HepG2 (cell line): Measurements from ENCODE around the gene TLN1. TPM values are rescaled to one million over a fixed set of nuclear protein-coding genes. Genes with fewer than 3 reads are reported as not detected.

Experiments used
- ATAC-seq: fragments of 200-7000 bp; cut with Tn5 transposase; 3 replicates; pipeline ENCODE4 v1.9.1; 2020; ENCODE audit warnings: mild to moderate bottlenecking, moderate library complexity
- BruUV-seq: library from RNA; stranded (reverse); fragments of 400-500 nt; replicated peaks from 2 replicates; lab custom pipeline; 2021; lab: Mats Ljungman, UMichigan
- CTCF ChIA-PET: fragments of 300-600 bp; formaldehyde crosslinking; extraction: SDS; loops from one replicate; lab custom pipeline; 2021; ENCODE audit warnings: low total read pairs, inconsistent platforms, low intra/inter-chr PET ratio; lab: Yijun Ruan, JAX
- POLR2A ChIA-PET: fragments of 350-600 bp; sonication (Branson Sonifier 250); formaldehyde crosslinking; loops from one replicate; lab custom pipeline; 2020; ENCODE audit warnings: antibody characterized with exemption, inconsistent platforms; lab: Yijun Ruan, JAX
- DNase-seq: peaks from one replicate; pipeline ENCODE4 v3.0.0-alpha.2; 2015; ENCODE audit warnings: low spot score
- FAIRE-seq: peaks from 3 replicates; lab custom pipeline; 2011; peaks lifted over from hg19 to GRCh38; lab: Jason Lieb, UNC
- H2AFZ ChIP-seq: one replicate; pipeline ENCODE4 v1.6.1; 2011; ENCODE audit warnings: low read length, inconsistent platforms
- H3K27ac ChIP-seq: fragments of 300-600 bp; 3 replicates; pipeline ENCODE4 v1.8.0; 2011; ENCODE audit warnings: mixed run types, mild to moderate bottlenecking, mixed read lengths, low read length, inconsistent platforms; ENCODE audit not compliant: insufficient read depth; ENCODE audit errors: extremely low read length
- H3K27me3 ChIP-seq, 2 experiments: fragments of 200-600 bp in 1 of 2; 2 replicates in 1 of 2; 3 replicates in 1 of 2; pipeline versions ENCODE4 v1.6.0 to v1.8.0; 2011; ENCODE audit warnings: low read length in 2 of 2, mild to moderate bottlenecking in 2 of 2, moderate library complexity in 2 of 2, inconsistent platforms in 1 of 2; ENCODE audit not compliant: insufficient read depth in 2 of 2, control insufficient read depth in 1 of 2
- H3K36me3 ChIP-seq, 2 experiments: fragments of 200-600 bp in 1 of 2; replicated peaks in 1 of 2; 2 replicates in 1 of 2; 3 replicates in 1 of 2; pipeline versions ENCODE4 v1.5.1 to v1.8.0; 2011; ENCODE audit warnings: low read length in 2 of 2, inconsistent platforms in 1 of 2; ENCODE audit not compliant: insufficient read depth in 2 of 2, control insufficient read depth in 1 of 2
- H3K4me1 ChIP-seq: 2 replicates; pipeline ENCODE4 v1.5.1; 2012; ENCODE audit warnings: low read length, inconsistent platforms; ENCODE audit not compliant: insufficient read depth
- H3K4me2 ChIP-seq: 2 replicates; pipeline ENCODE4 v1.6.0; 2011; ENCODE audit warnings: low read depth, low read length, inconsistent platforms
- H3K4me3 ChIP-seq, 3 experiments: fragments of 200-600 bp in 1 of 3; sonication (generic), shearing (Covaris generic) in 1 of 3; replicated peaks in 1 of 3; 2 replicates each; pipeline ENCODE4 v1.5.1; 2011 to 2016; ENCODE audit warnings: low read length in 3 of 3, inconsistent platforms in 2 of 3, low read depth in 2 of 3, mild to moderate bottlenecking in 2 of 3, control low read depth in 1 of 3, mixed read lengths in 1 of 3; ENCODE audit not compliant: insufficient read depth in 1 of 3
- H3K79me2 ChIP-seq: one replicate; pipeline ENCODE4 v1.6.1; 2011; ENCODE audit warnings: low read length, inconsistent platforms; ENCODE audit not compliant: insufficient read depth
- H3K9ac ChIP-seq: 2 replicates; pipeline ENCODE4 v1.6.0; 2011; ENCODE audit warnings: mild to moderate bottlenecking, low read depth, low read length, inconsistent platforms; ENCODE audit not compliant: insufficient read depth
- H3K9me3 ChIP-seq: 2 replicates; pipeline ENCODE4 v1.5.1; 2012; ENCODE audit warnings: mild to moderate bottlenecking, low read length
- H4K20me1 ChIP-seq: 2 replicates; pipeline ENCODE4 v1.6.0; 2011; ENCODE audit warnings: inconsistent platforms, mild to moderate bottlenecking, low read length, moderate library complexity; ENCODE audit not compliant: insufficient read depth
- HOXD1 ChIP-seq: sonication (generic); formaldehyde crosslinking; IDR thresholded peaks from 2 replicates; pipeline ENCODE4 v1.5.0; 2020; ENCODE audit warnings: missing genetic modification reagents
- JARID2 ChIP-seq: sonication (generic); formaldehyde crosslinking; IDR thresholded peaks from 2 replicates; pipeline ENCODE4 v1.8.1; 2023; ENCODE audit warnings: missing genetic modification reagents, inconsistent platforms; ENCODE audit not compliant: insufficient replicate concordance
- SKI ChIP-seq: fragments of 450-650 bp; IDR thresholded peaks from one replicate; pipeline ENCODE4 v1.6.1; 2018; ENCODE audit warnings: mild to moderate bottlenecking; ENCODE audit not compliant: partially characterized antibody
- TCF7 ChIP-seq: sonication (generic); IDR thresholded peaks from 2 replicates; pipeline ENCODE4 v1.6.1; 2016; ENCODE audit warnings: antibody characterized with exemption, low read depth
- U2AF2 ChIP-seq: fragments of 200-400 bp; formaldehyde crosslinking; IDR thresholded peaks from 2 replicates; pipeline ENCODE4 v1.6.1; 2017; ENCODE audit warnings: low read depth, mild to moderate bottlenecking, low read length
- ZNF333 ChIP-seq: sonication (generic); formaldehyde crosslinking; IDR thresholded peaks from 2 replicates; pipeline ENCODE4 v1.4.0; 2020; ENCODE audit warnings: mild to moderate bottlenecking, missing genetic modification reagents, borderline replicate concordance
- ZNF441 ChIP-seq: sonication (generic); formaldehyde crosslinking; IDR thresholded peaks from 2 replicates; pipeline ENCODE4 v1.7.0; 2021; ENCODE audit warnings: missing genetic modification reagents, borderline replicate concordance
- ZNF639 ChIP-seq: conservative IDR thresholded peaks from 2 replicates; pipeline ENCODE4 v1.6.1; 2018; ENCODE audit warnings: missing genetic modification reagents
- ZNF772 ChIP-seq: sonication (generic); formaldehyde crosslinking; IDR thresholded peaks from 2 replicates; pipeline ENCODE4 v1.5.0; 2020; ENCODE audit warnings: mild to moderate bottlenecking, missing genetic modification reagents
- ZNF776 ChIP-seq: sonication (generic); formaldehyde crosslinking; IDR thresholded peaks from 2 replicates; pipeline ENCODE4 v1.4.0; 2020; ENCODE audit warnings: mild to moderate bottlenecking, missing genetic modification reagents
- ZNF792 ChIP-seq: IDR thresholded peaks from 2 replicates; pipeline ENCODE4 v1.6.1; 2016
- WGBS: methylation state at CpG from one replicate; pipeline ENCODE4 v1.1.6; 2017; ENCODE audit warnings: low lambda C conversion rate; 5-methylcytosine and 5-hydroxymethylcytosine counted together
- in situ Hi-C: cut with HindIII; loops from 2 replicates; pipeline ENCODE4 v1.10.0; 2017; ENCODE audit warnings: low pct_unique_long_range_greater_than_20kb; ENCODE audit not compliant: extremely low pct_ligation_motif_present
- intact Hi-C: fragments of 100-400 bp; cut with micrococcal nuclease; formaldehyde crosslinking; loops from one replicate; pipeline ENCODE4 v1.10.0; 2022; ENCODE audit not compliant: unreplicated experiment
- polyA plus RNA-seq, 8 experiments: library from polyadenylated mRNA; depleted of rRNA in 3 of 8; stranded (reverse) in 7 of 8; unstranded in 1 of 8; fragments of >200 nt; fragmentation: Illumina TruSeq in 4 of 8; extraction: Trizol in 4 of 8; gene quantifications; 2 replicates each; pipeline versions ENCODE4 v1.2.1 to v1.2.3, GENCODE V29; 2011 to 2016; ENCODE audit warnings: low read depth in 4 of 8, missing spikeins in 1 of 8, mixed read lengths in 1 of 8; ENCODE audit not compliant: insufficient read depth in 1 of 8
- total RNA-seq, 5 experiments: library from RNA; depleted of rRNA; stranded (reverse); fragments of >200 nt; fragmentation: Illumina TruSeq; extraction: Trizol; gene quantifications; 2 replicates each; pipeline ENCODE4 v1.2.3, GENCODE V29; 2016; ENCODE audit warnings: low read depth in 1 of 5
- TF ChIP-seq, protein P1 (sequence below): sonication (generic); formaldehyde crosslinking; IDR thresholded peaks from 2 replicates; pipeline ENCODE4 v1.8.0; 2022; ENCODE audit warnings: low read depth, missing genetic modification reagents

The TLN1 gene
- total and polyA plus RNA-seq, 2 of the 13 experiments (the other 11 are each of a cell fraction or from before 2014, with no cell fraction given) = 35.2 to 51.8 TPM

- FAIRE-seq (no peak), ATAC-seq (no peak), DNase-seq (no peak)
- no peaks in the 10 kb centered on the region for H4K20me1 ChIP-seq
- no peaks in the 10 kb centered on the region for H3K4me1 ChIP-seq
- no peaks in the 10 kb centered on the region for H3K9me3 ChIP-seq
- intact Hi-C loops = no loop called here
- no peak overlapping the region for H3K4me3 ChIP-seq
- H3K27ac ChIP-seq = no peak overlapping the region
- H3K9ac ChIP-seq = no peak overlapping the region
- H2AFZ ChIP-seq = no peak overlapping the region
- no peaks in the 10 kb centered on the region for H3K27me3 ChIP-seq
- in situ Hi-C loops = no loop called here
- 98% methylated on average over 4 of the region's 4 CpGs for WGBS
- ChIA-PET CTCF (no interaction called here), POLR2A (no interaction called here)
- no peaks in the 10 kb centered on the region for H3K79me2 ChIP-seq
- TSS peak; percentile 20 for BruUV-seq
- no peak for TF ChIP-seq HOXD1 (CRISPR knock-in tag)
- no peak for TF ChIP-seq ZNF772 (CRISPR knock-in tag)
- TF ChIP-seq ZNF333 (CRISPR knock-in tag) = no peak
- no peak for TF ChIP-seq U2AF2
- TF ChIP-seq, protein P1, sequence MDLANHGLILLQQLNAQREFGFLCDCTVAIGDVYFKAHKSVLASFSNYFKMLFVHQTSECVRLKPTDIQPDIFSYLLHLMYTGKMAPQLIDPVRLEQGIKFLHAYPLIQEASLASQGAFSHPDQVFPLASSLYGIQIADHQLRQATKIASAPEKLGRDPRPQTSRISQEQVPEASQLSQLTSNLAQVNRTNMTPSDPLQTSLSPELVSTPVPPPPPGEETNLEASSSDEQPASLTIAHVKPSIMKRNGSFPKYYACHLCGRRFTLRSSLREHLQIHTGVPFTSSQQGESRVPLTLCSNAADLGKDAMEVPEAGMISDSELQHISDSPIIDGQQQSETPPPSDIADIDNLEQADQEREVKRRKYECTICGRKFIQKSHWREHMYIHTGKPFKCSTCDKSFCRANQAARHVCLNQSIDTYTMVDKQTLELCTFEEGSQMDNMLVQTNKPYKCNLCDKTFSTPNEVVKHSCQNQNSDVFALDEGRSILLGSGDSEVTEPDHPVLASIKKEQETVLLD (CRISPR knock-in tag) = no peak
- TF ChIP-seq ZNF792 (CRISPR knock-in tag) = no peak
- no peak for TF ChIP-seq ZNF639 (CRISPR knock-in tag)
- TF ChIP-seq SKI = no peak
- TF ChIP-seq JARID2 (CRISPR knock-in tag) = no peak
- no peak for TF ChIP-seq ZNF776 (CRISPR knock-in tag)
- TF ChIP-seq ZNF441 = no peak
- TF ChIP-seq TCF7 = no peak
- no peak overlapping the region for H3K4me2 ChIP-seq
- H3K36me3 ChIP-seq = peaks cover 66 to 95% of the 10 kb centered on the region in 2 experiments
These were observed 12.4 kb downstream of the TLN1 start for GRCh38 chr9:35719546-35719945.
